HEK293T (cell line): ENCODE measurements around the gene HNRNPAB.
"Not testable (repeated sequence)": the region's sequence is repeated elsewhere in the genome, so short reads cannot be mapped to it uniquely, and the experiment has no call there.

Experiments
- CTCF ChIA-PET: fragments of 350-600 bp; formaldehyde crosslinking; extraction: SDS; loops from one replicate; lab custom pipeline; 2021; ENCODE audit warnings: antibody characterized with exemption, inconsistent platforms; lab: Yijun Ruan, JAX
- POLR2A ChIA-PET: fragments of 350-600 bp; formaldehyde crosslinking; extraction: SDS; loops from one replicate; lab custom pipeline; 2020; ENCODE audit warnings: antibody characterized with exemption, inconsistent platforms; lab: Yijun Ruan, JAX
- DNase-seq: peaks from one replicate; pipeline ENCODE4 v3.0.0; 2012; ENCODE audit warnings: mixed read lengths; ENCODE audit errors: extremely low spot score
- ARNT ChIP-seq: fragments of 450-650 bp; IDR thresholded peaks from 2 replicates; pipeline ENCODE4 v1.6.1; 2017; ENCODE audit warnings: mild to moderate bottlenecking
- BHLHE40 ChIP-seq: fragments of 450-650 bp; IDR thresholded peaks from 2 replicates; pipeline ENCODE4 v1.6.1; 2016; ENCODE audit warnings: mild to moderate bottlenecking, moderate library complexity, borderline replicate concordance
- CTBP1 ChIP-seq: fragments of 450-650 bp; IDR thresholded peaks from 2 replicates; pipeline ENCODE4 v1.6.1; 2016; ENCODE audit warnings: borderline replicate concordance
- ELF4 ChIP-seq: fragments of 450-650 bp; IDR thresholded peaks from 2 replicates; pipeline ENCODE4 v1.6.1; 2017; ENCODE audit warnings: antibody characterized with exemption
- FOXA1 ChIP-seq: fragments of 450-650 bp; IDR thresholded peaks from 2 replicates; pipeline ENCODE4 v1.6.1; 2016; ENCODE audit warnings: mild to moderate bottlenecking
- FOXK2 ChIP-seq: fragments of 450-650 bp; IDR thresholded peaks from 2 replicates; pipeline ENCODE4 v1.6.1; 2016; ENCODE audit warnings: mild to moderate bottlenecking
- FOXM1 ChIP-seq: fragments of 450-650 bp; IDR thresholded peaks from 2 replicates; pipeline ENCODE4 v1.6.1; 2017; ENCODE audit warnings: mild to moderate bottlenecking, borderline replicate concordance
- HDGF ChIP-seq: fragments of 450-650 bp; IDR thresholded peaks from 2 replicates; pipeline ENCODE4 v1.6.1; 2017; ENCODE audit warnings: antibody characterized with exemption, borderline replicate concordance
- L3MBTL2 ChIP-seq: fragments of 450-650 bp; conservative IDR thresholded peaks from 2 replicates; pipeline ENCODE4 v1.6.1; 2016; ENCODE audit warnings: mild to moderate bottlenecking
- LEF1 ChIP-seq: fragments of 450-650 bp; IDR thresholded peaks from 2 replicates; pipeline ENCODE4 v1.6.1; 2017; ENCODE audit warnings: mild to moderate bottlenecking, borderline replicate concordance
- NFRKB ChIP-seq: fragments of 450-650 bp; IDR thresholded peaks from 2 replicates; pipeline ENCODE4 v1.6.1; 2016; ENCODE audit warnings: mild to moderate bottlenecking, moderate library complexity
- SP1 ChIP-seq: fragments of 450-650 bp; IDR thresholded peaks from 2 replicates; pipeline ENCODE4 v1.6.1; 2017
- SUZ12 ChIP-seq: fragments of 450-650 bp; IDR thresholded peaks from 2 replicates; pipeline ENCODE4 v1.6.1; 2016; ENCODE audit warnings: mild to moderate bottlenecking
- TARDBP ChIP-seq: fragments of 450-650 bp; IDR thresholded peaks from 2 replicates; pipeline ENCODE4 v1.6.1; 2016
- ZNF384 ChIP-seq: fragments of 450-650 bp; IDR thresholded peaks from 2 replicates; pipeline ENCODE4 v1.6.1; 2016
- TF ChIP-seq, protein P1 (sequence below): fragments of 450-650 bp; IDR thresholded peaks from 2 replicates; pipeline ENCODE4 v1.6.1; 2016

HNRNPAB gene

GRCh38 chr5:178196986-178197385 lies 7.3 kb upstream of the HNRNPAB start:
- no peak for DNase-seq
- TF ChIP-seq LEF1 = no peak
- no peak for TF ChIP-seq ZNF384
- no peak for TF ChIP-seq BHLHE40
- no peak for TF ChIP-seq FOXM1
- CTCF ChIA-PET = interaction anchor here (0.7 to 1.1 kb wide), 3 partner anchors 9 to 75 kb away, joined by 3 read pairs; no protein-coding TSS in a partner anchor
- POLR2A ChIA-PET = interaction anchor here (0.6 kb wide), 1 partner anchor 35 kb away, joined by 3 read pairs; the partner anchor contains the start of gene PHYKPL

DNA sequence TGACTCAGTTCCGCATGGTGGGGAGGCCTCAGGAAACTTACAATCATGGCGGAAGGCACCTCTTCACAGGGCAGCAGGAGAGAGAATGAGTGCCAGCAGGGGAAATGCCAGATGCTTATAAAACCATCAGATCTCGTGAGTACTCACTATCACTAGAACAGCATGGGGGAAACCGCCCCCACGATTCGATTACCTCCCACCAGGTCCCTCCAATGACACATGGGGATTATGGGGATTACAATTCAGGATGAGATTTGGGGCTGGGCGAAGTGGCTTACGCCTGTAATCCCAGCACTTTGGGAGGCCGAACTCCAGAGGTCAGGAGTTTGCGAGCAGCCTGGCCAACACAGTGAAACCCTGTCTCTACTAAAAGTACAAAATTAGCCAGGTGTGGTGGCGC lies 6.2 kb upstream of the HNRNPAB start:
- CTCF ChIA-PET, POLR2A ChIA-PET, DNase-seq: not testable (repeated sequence)

GRCh38 chr5:178198706-178199105 lies 5.6 kb upstream of the HNRNPAB start:
- POLR2A ChIA-PET = no interaction called here
- TF ChIP-seq, protein P1, sequence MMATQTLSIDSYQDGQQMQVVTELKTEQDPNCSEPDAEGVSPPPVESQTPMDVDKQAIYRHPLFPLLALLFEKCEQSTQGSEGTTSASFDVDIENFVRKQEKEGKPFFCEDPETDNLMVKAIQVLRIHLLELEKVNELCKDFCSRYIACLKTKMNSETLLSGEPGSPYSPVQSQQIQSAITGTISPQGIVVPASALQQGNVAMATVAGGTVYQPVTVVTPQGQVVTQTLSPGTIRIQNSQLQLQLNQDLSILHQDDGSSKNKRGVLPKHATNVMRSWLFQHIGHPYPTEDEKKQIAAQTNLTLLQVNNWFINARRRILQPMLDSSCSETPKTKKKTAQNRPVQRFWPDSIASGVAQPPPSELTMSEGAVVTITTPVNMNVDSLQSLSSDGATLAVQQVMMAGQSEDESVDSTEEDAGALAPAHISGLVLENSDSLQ = no peak
- TF ChIP-seq ELF4 (no peak), SUZ12 (no peak), HDGF (no peak), BHLHE40 (no peak), CTBP1 (no peak), FOXM1 (no peak), TARDBP (no peak), ZNF384 (no peak), FOXK2 (no peak), L3MBTL2 (no peak), SP1 (no peak)
- CTCF ChIA-PET = no interaction called here
- no peak for DNase-seq

- DNase-seq = no peak
- ChIA-PET POLR2A (interaction anchor here (1.3 to 1.4 kb wide), 2 partner anchors 13 to 46 kb away, joined by 3 to 7 read pairs; partner anchors contain the start of gene NHP2), CTCF (no interaction called here)
- TF ChIP-seq LEF1 = no peak
- no peak for TF ChIP-seq L3MBTL2
- TF ChIP-seq SP1 = no peak
- TF ChIP-seq CTBP1 = no peak
- no peak for TF ChIP-seq FOXM1
- TF ChIP-seq ZNF384 = no peak
- TF ChIP-seq, protein P1 = no peak
- TF ChIP-seq NFRKB = no peak
- TF ChIP-seq HDGF = no peak
- TF ChIP-seq BHLHE40 = no peak
- no peak for TF ChIP-seq FOXA1
- no peak for TF ChIP-seq ARNT
Measured at GRCh38 chr5:178199581-178200434, 4.5 kb upstream of the HNRNPAB start.

DNA sequence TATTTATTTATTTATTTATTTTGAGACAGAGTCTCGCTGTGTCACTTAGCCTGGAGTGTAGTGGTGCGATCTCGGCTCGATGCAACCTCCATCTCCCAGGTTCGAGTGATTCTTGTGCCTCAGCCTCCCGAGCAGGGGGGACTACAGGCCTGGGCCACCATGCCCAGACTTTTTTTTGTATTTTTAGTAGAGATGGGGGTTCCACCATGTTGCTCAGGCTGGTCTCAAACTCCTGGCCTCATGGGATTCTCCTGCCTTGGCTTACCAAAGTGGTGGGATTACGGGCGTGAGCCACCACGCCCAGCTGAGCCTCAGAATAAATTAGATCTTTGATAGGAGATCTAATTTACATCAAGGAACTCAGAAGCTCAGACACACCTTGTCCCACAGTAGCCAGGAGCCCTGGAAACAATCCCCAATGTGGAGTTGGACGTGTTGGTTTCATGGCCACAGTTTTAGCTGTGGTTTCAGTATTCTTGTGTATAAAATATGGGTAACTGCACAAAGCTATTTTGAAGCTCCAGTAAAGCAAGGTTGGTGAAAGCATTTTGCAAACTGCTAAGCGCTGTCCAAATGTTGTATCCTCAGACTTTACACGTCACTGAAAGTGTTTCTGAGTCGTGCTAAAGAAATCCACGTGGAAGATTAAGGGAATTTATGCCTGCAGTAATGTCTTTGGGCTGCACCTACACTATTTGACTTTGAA lies 3.0 kb upstream of the HNRNPAB start:
- CTCF ChIA-PET = interaction anchor here (1.0 kb wide), 1 partner anchor 34 kb away, joined by 3 read pairs; no protein-coding TSS in a partner anchor

More for the DNA sequence above, 3.0 kb upstream of the HNRNPAB start:
- POLR2A ChIA-PET = interaction anchor here (0.6 to 1.9 kb wide), 3 partner anchors 8 to 118 kb away, joined by 3 to 5 read pairs (median 4); no protein-coding TSS in a partner anchor
- no peak for DNase-seq
- TF ChIP-seq FOXA1 (no peak), FOXM1 (no peak), SUZ12 (no peak), HDGF (no peak), TARDBP (no peak), SP1 (no peak), ARNT (no peak), L3MBTL2 (no peak), LEF1 (no peak), ELF4 (no peak), CTBP1 (no peak), BHLHE40 (no peak), ZNF384 (no peak), FOXK2 (no peak), NFRKB (no peak)
- TF ChIP-seq, protein P1 = no peak
